HepG2 (cell line): ENCODE data around the gene NOXO1. TPM values are rescaled to one million over a fixed set of nuclear protein-coding genes. Genes with fewer than 3 reads are reported as not detected.

Experiments used
- AGO2 ChIP-seq: fragments of 200-400 bp; formaldehyde crosslinking; optimal IDR thresholded peaks from 2 replicates; pipeline ENCODE3; 2017; ENCODE audit warnings: mild to moderate bottlenecking, low read depth, low read length, moderate library complexity
- ATAD3A ChIP-seq: sonication (generic); formaldehyde crosslinking; IDR thresholded peaks from 2 replicates; pipeline ENCODE4 v1.4.0; 2020; ENCODE audit warnings: missing genetic modification reagents
- CREM ChIP-seq, 2 experiments: sonication (generic) in 1 of 2; formaldehyde crosslinking in 1 of 2; IDR thresholded peaks; 2 replicates each; pipeline versions ENCODE4 v1.4.0 to v1.6.1; 2016 to 2020; ENCODE audit warnings: antibody characterized with exemption in 1 of 2, mild to moderate bottlenecking in 1 of 2, missing genetic modification reagents in 1 of 2
- FOXA3 ChIP-seq: IDR thresholded peaks from 2 replicates; pipeline ENCODE4 v1.6.1; 2016; ENCODE audit warnings: missing genetic modification reagents, missing compliant biosample characterization
- GATAD1 ChIP-seq: IDR thresholded peaks from 2 replicates; pipeline ENCODE4 v1.6.1; 2016; ENCODE audit warnings: missing genetic modification reagents, missing compliant biosample characterization
- MIER2 ChIP-seq: IDR thresholded peaks from 2 replicates; pipeline ENCODE4 v1.6.1; 2016; ENCODE audit warnings: missing biosample characterization, missing genetic modification reagents
- MTF1 ChIP-seq: sonication (generic); formaldehyde crosslinking; IDR thresholded peaks from 2 replicates; pipeline ENCODE4 v1.5.0; 2020; ENCODE audit warnings: missing genetic modification reagents
- PCBP1 ChIP-seq: fragments of 200-400 bp; formaldehyde crosslinking; IDR thresholded peaks from 2 replicates; pipeline ENCODE4 v1.6.1; 2017; ENCODE audit warnings: mild to moderate bottlenecking, low read depth, low read length, borderline replicate concordance
- REXO4 ChIP-seq: sonication (generic); formaldehyde crosslinking; IDR thresholded peaks from 2 replicates; pipeline ENCODE4 v1.8.0; 2022; ENCODE audit warnings: missing genetic modification reagents, mild to moderate bottlenecking, borderline replicate concordance
- RFX1 ChIP-seq: fragments of 450-650 bp; IDR thresholded peaks from 2 replicates; pipeline ENCODE4 v1.6.1; 2017
- RORA ChIP-seq: sonication (generic); formaldehyde crosslinking; IDR thresholded peaks from 2 replicates; pipeline ENCODE4 v1.5.0; 2020; ENCODE audit warnings: mild to moderate bottlenecking, missing genetic modification reagents, moderate library complexity
- SETDB1 ChIP-seq: sonication (generic); formaldehyde crosslinking; IDR thresholded peaks from 2 replicates; pipeline ENCODE4 v1.5.1; 2020; ENCODE audit warnings: missing genetic modification reagents, mild to moderate bottlenecking, borderline replicate concordance
- SIN3A ChIP-seq: IDR thresholded peaks from 2 replicates; pipeline ENCODE4 v1.6.1; 2011; ENCODE audit warnings: low read depth, mild to moderate bottlenecking, control low read depth, low read length, borderline replicate concordance
- SNAPC2 ChIP-seq: sonication (generic); formaldehyde crosslinking; IDR thresholded peaks from 2 replicates; pipeline ENCODE4 v1.8.1; 2022; ENCODE audit warnings: mild to moderate bottlenecking, missing genetic modification reagents
- TAF1 ChIP-seq: sonication (generic); formaldehyde crosslinking; IDR thresholded peaks from 2 replicates; pipeline ENCODE4 v1.4.0; 2020; ENCODE audit warnings: missing genetic modification reagents
- TCF12 ChIP-seq, 2 experiments: fragments of 450-650 bp in 1 of 2; sonication (generic) in 1 of 2; formaldehyde crosslinking in 1 of 2; IDR thresholded peaks; 2 replicates each; pipeline versions ENCODE4 v1.6.1 to v1.8.0; 2017 to 2022; ENCODE audit warnings: antibody characterized with exemption in 1 of 2, mild to moderate bottlenecking in 1 of 2, missing genetic modification reagents in 1 of 2, moderate library complexity in 1 of 2
- YY1 ChIP-seq: IDR thresholded peaks from 2 replicates; pipeline ENCODE4 v1.6.1; 2011; ENCODE audit warnings: low read length, low read depth, moderate library complexity, mild to moderate bottlenecking; ENCODE audit not compliant: insufficient read depth, insufficient replicate concordance
- ZBTB49 ChIP-seq: sonication (generic); formaldehyde crosslinking; IDR thresholded peaks from 2 replicates; pipeline ENCODE4 v1.4.0; 2020; ENCODE audit warnings: missing genetic modification reagents, borderline replicate concordance
- ZFP82 ChIP-seq: sonication (generic); formaldehyde crosslinking; IDR thresholded peaks from 2 replicates; pipeline ENCODE4 v1.5.1; 2020; ENCODE audit warnings: mild to moderate bottlenecking, missing genetic modification reagents, borderline replicate concordance
- ZNF275 ChIP-seq: sonication (generic); formaldehyde crosslinking; IDR thresholded peaks from 2 replicates; pipeline ENCODE4 v1.8.0; 2022; ENCODE audit warnings: missing genetic modification reagents, mild to moderate bottlenecking, inconsistent platforms, borderline replicate concordance
- ZNF329 ChIP-seq: sonication (generic); formaldehyde crosslinking; IDR thresholded peaks from 2 replicates; pipeline ENCODE4 v1.9.0; 2021; ENCODE audit warnings: low read depth, mild to moderate bottlenecking, missing genetic modification reagents
- ZNF598 ChIP-seq: sonication (generic); formaldehyde crosslinking; IDR thresholded peaks from 2 replicates; pipeline ENCODE4 v1.5.1; 2020; ENCODE audit warnings: mild to moderate bottlenecking, missing genetic modification reagents, borderline replicate concordance
- ZNF879 ChIP-seq: sonication (generic); formaldehyde crosslinking; IDR thresholded peaks from 2 replicates; pipeline ENCODE4 v1.8.1; 2023; ENCODE audit warnings: missing genetic modification reagents
- polyA plus RNA-seq, 8 experiments: library from polyadenylated mRNA; depleted of rRNA in 3 of 8; stranded (reverse) in 7 of 8; unstranded in 1 of 8; fragments of >200 nt; fragmentation: Illumina TruSeq in 4 of 8; extraction: Trizol in 4 of 8; gene quantifications; 2 replicates each; pipeline versions ENCODE4 v1.2.1 to v1.2.3, GENCODE V29; 2011 to 2016; ENCODE audit warnings: low read depth in 4 of 8, missing spikeins in 1 of 8, mixed read lengths in 1 of 8; ENCODE audit not compliant: insufficient read depth in 1 of 8
- total RNA-seq, 5 experiments: library from RNA; depleted of rRNA; stranded (reverse); fragments of >200 nt; fragmentation: Illumina TruSeq; extraction: Trizol; gene quantifications; 2 replicates each; pipeline ENCODE4 v1.2.3, GENCODE V29; 2016; ENCODE audit warnings: low read depth in 1 of 5
- TF ChIP-seq, protein P1 (sequence below): sonication (generic); formaldehyde crosslinking; IDR thresholded peaks from 2 replicates; pipeline ENCODE4 v1.4.0; 2020; ENCODE audit warnings: mild to moderate bottlenecking, missing genetic modification reagents
- TF ChIP-seq, protein P2 (sequence below), 2 experiments: fragments of 450-650 bp in 1 of 2; sonication (generic) in 1 of 2; formaldehyde crosslinking; IDR thresholded peaks; 2 replicates each; pipeline versions ENCODE4 v1.5.0 to v1.8.0; 2020 to 2022; ENCODE audit warnings: mild to moderate bottlenecking in 1 of 2, missing genetic modification reagents in 1 of 2

The NOXO1 gene
- total and polyA plus RNA-seq, 2 of the 13 experiments (the other 11 are each of a cell fraction or from before 2014, with no cell fraction given), result 0.69 to 1.4 TPM

GRCh38 chr16:1929578-1930337 lies 51.5 kb downstream of the NOXO1 start (continued):
- TF ChIP-seq ZNF275 (no peak), PCBP1 (no peak), RFX1 (no peak), TAF1 (CRISPR knock-in tag) (0 out of 2 replicates have a peak, but pooled peaks have one; percentile 24), SNAPC2 (CRISPR knock-in tag) (peak; percentile 84; the same call in 1 of the 2 replicates), ZBTB49 (CRISPR knock-in tag) (no peak), ZNF598 (CRISPR knock-in tag) (no peak), TCF12 (IDR thresholded peaks at IDR 0.05) (no peak), TCF12 (CRISPR knock-in tag; IDR thresholded peaks at IDR 0.05) (no peak), GATAD1 (peak; percentile 37; the same call in 1 of the 2 replicates), MTF1 (no peak), ATAD3A (CRISPR knock-in tag) (no peak), SIN3A (no peak), ZNF879 (CRISPR knock-in tag) (no peak), FOXA3 (CRISPR knock-in tag) (no peak; the same call in 1 of the 2 replicates), REXO4 (CRISPR knock-in tag) (0 out of 2 replicates have a peak, but pooled peaks have one; percentile 69), YY1 (peak; percentile 74), RORA (CRISPR knock-in tag) (no peak), MIER2 (CRISPR knock-in tag) (no peak), SETDB1 (CRISPR knock-in tag) (no peak), ZFP82 (CRISPR knock-in tag) (peak; percentile 55; the same call in 1 of the 2 replicates), AGO2 (no peak), ZNF329 (CRISPR knock-in tag) (no peak), CREM (IDR thresholded peaks at IDR 0.05) (no peak), CREM (CRISPR knock-in tag; IDR thresholded peaks at IDR 0.05) (no peak)
- TF ChIP-seq, protein P1, sequence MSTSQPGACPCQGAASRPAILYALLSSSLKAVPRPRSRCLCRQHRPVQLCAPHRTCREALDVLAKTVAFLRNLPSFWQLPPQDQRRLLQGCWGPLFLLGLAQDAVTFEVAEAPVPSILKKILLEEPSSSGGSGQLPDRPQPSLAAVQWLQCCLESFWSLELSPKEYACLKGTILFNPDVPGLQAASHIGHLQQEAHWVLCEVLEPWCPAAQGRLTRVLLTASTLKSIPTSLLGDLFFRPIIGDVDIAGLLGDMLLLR (CRISPR knock-in tag), result peak; percentile 79; the same call in 1 of the 2 replicates
- TF ChIP-seq, protein P2, sequence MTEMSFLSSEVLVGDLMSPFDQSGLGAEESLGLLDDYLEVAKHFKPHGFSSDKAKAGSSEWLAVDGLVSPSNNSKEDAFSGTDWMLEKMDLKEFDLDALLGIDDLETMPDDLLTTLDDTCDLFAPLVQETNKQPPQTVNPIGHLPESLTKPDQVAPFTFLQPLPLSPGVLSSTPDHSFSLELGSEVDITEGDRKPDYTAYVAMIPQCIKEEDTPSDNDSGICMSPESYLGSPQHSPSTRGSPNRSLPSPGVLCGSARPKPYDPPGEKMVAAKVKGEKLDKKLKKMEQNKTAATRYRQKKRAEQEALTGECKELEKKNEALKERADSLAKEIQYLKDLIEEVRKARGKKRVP (CRISPR knock-in tag; IDR thresholded peaks at IDR 0.05), result no peak; a peak in 1 of 4 replicates
